Measurements from ENCODE around the gene PLA2G10. TPM values are rescaled to one million over a fixed set of nuclear protein-coding genes. Genes with fewer than 3 reads are reported as not detected.
"Not testable (repeated sequence)": the region's sequence is repeated elsewhere in the genome, so short reads cannot be mapped to it uniquely, and the experiment has no call there.

Gene PLA2G10
- total and polyA plus RNA-seq, 4 experiments from 2014 or later: not detected

- no peaks in the 10 kb centered on the region for H3K27me3 ChIP-seq (ENCODE audit: insufficient read depth, low read length)
- peaks cover 52% of the 10 kb centered on the region for H3K4me1 ChIP-seq (ENCODE audit: insufficient read depth, low read length)
- intact Hi-C loops (cut with micrococcal nuclease): loop anchor here (10.0 kb wide), 2 partner anchors 459 to 711 kb away; partner anchors contain the start of genes ERCC4 and RRN3
- CTCF ChIA-PET (ENCODE audit: partially characterized antibody): no interaction called here
- no peaks in the 10 kb centered on the region for H3K9me3 ChIP-seq (ENCODE audit: control insufficient read depth in 1 of 2, low read length in 2 of 2)
- H3K27ac ChIP-seq (ENCODE audit: low read depth, low read length): peak overlapping the region; percentile 1
- peak overlapping the region; percentile 6 to 100 (median 73) for H3K27ac Mint-ChIP-seq
- peaks cover 37 to 72% (median 51%) of the 10 kb centered on the region in 4 donors for H3K4me1 Mint-ChIP-seq
- H3K36me3 Mint-ChIP-seq: peaks cover 5 to 50% of the 10 kb centered on the region in 2 donors
- no peak overlapping the region for H3K4me3 ChIP-seq (ENCODE audit: low read length in 2 of 2)
- peaks cover 2% of the 10 kb centered on the region for H3K36me3 ChIP-seq (ENCODE audit: insufficient read depth, low read length)
- H3K27me3 Mint-ChIP-seq: no peaks in the 10 kb centered on the region
- DNase-seq: no peak
- H3K9me3 Mint-ChIP-seq: no peaks in the 10 kb centered on the region
- H3K4me3 Mint-ChIP-seq: peak overlapping the region in 3 of 8 donors; percentile 22 to 100 (median 36)
- POLR2A ChIA-PET (ENCODE audit: partially characterized antibody): no interaction called here
Measured at GRCh38 chr16:14635395-14636165, 58.5 kb downstream of the PLA2G10 start.

- no peaks in the 10 kb centered on the region for H3K36me3 ChIP-seq (ENCODE audit: insufficient read depth, low read length)
- Mint-ChIP-seq H3K27me3 (no peaks in the 10 kb centered on the region), H3K4me3 (peak overlapping the region; percentile 99 to 100 (median 100)), H3K36me3 (peaks cover 0 to 42% of the 10 kb centered on the region in 2 donors), H3K4me1 (peaks cover 32 to 69% (median 51%) of the 10 kb centered on the region in 4 donors), H3K27ac (peak overlapping the region; percentile 87 to 100 (median 99)), H3K9me3 (peaks cover 0 to 3% (median 0%) of the 10 kb centered on the region in 8 donors)
- H3K9me3 ChIP-seq (ENCODE audit: control insufficient read depth in 1 of 2, low read length in 2 of 2): no peaks in the 10 kb centered on the region
- DNase-seq: no peak
- H3K4me3 ChIP-seq (ENCODE audit: low read length in 2 of 2): peak overlapping the region; percentile 85 to 93
- H3K27ac ChIP-seq (ENCODE audit: low read depth, low read length): peak overlapping the region; percentile 83
- POLR2A ChIA-PET (ENCODE audit: partially characterized antibody): no interaction called here
- intact Hi-C loops (cut with micrococcal nuclease): loop anchor here (10.0 kb wide), 2 partner anchors 460 to 710 kb away; partner anchors contain the start of genes ERCC4 and RRN3
- CTCF ChIA-PET (ENCODE audit: partially characterized antibody): no interaction called here
- H3K27me3 ChIP-seq (ENCODE audit: insufficient read depth, low read length): no peaks in the 10 kb centered on the region
- H3K4me1 ChIP-seq (ENCODE audit: insufficient read depth, low read length): peaks cover 51% of the 10 kb centered on the region
Measured at GRCh38 chr16:14634389-14634725, 59.8 kb downstream of the PLA2G10 start.

GRCh38 chr16:14632693-14633569 is 61.2 kb downstream of the PLA2G10 start, which contains the start of gene BFAR:
Gene BFAR (plus strand): TSS chr16:14632951. CDS start chr16:14644347, 11,396 bp downstream.
- CTCF ChIA-PET (ENCODE audit: partially characterized antibody): no interaction called here
- Mint-ChIP-seq H3K9me3 (peaks cover 0 to 3% (median 0%) of the 10 kb centered on the region in 8 donors), H3K4me3 (peak within 1 kb of the TSS; percentile 99 to 100 (median 100)), H3K36me3 (peaks cover 0 to 40% of the 10 kb centered on the region in 2 donors), H3K27me3 (no peaks in the 10 kb centered on the region), H3K27ac (peak within 1 kb of the TSS; percentile 87 to 100 (median 99)), H3K4me1 (peaks cover 37 to 79% (median 62%) of the 10 kb centered on the region in 4 donors)
- peak; percentile 99 for DNase-seq
- no peaks in the 10 kb centered on the region for H3K9me3 ChIP-seq (ENCODE audit: control insufficient read depth in 1 of 2, low read length in 2 of 2)
- peak within 1 kb of the TSS; percentile 85 to 93 for H3K4me3 ChIP-seq (ENCODE audit: low read length in 2 of 2)
- H3K27ac ChIP-seq (ENCODE audit: low read depth, low read length): peak within 1 kb of the TSS; percentile 83
- H3K27me3 ChIP-seq (ENCODE audit: insufficient read depth, low read length): no peaks in the 10 kb centered on the region
- peaks cover 63% of the 10 kb centered on the region for H3K4me1 ChIP-seq (ENCODE audit: insufficient read depth, low read length)
- POLR2A ChIA-PET (ENCODE audit: partially characterized antibody): interaction anchor here (0.6 to 1.6 kb wide), 6 partner anchors 11 to 713 kb away, joined by 3 to 4 read pairs (median 4); partner anchors contain the start of gene ERCC4
- H3K36me3 ChIP-seq (ENCODE audit: insufficient read depth, low read length): no peaks in the 10 kb centered on the region
- intact Hi-C loops (cut with micrococcal nuclease): loop anchor here (10.0 kb wide), 2 partner anchors 462 to 708 kb away; partner anchors contain the start of genes ERCC4 and RRN3

GRCh38 chr16:14630620-14631330 is 63.3 kb downstream of the PLA2G10 start:
- H3K9me3 Mint-ChIP-seq: not testable (repeated sequence)

GRCh38 chr16:14629919-14630619 is 64.0 kb downstream of the PLA2G10 start, which contains the start of gene PARN:
Gene PARN (minus strand): TSS chr16:14630260. CDS start chr16:14630125, 135 bp downstream.
- peak within 1 kb of the TSS; percentile 71 to 81 for H3K4me3 ChIP-seq (ENCODE audit: low read length in 2 of 2)
- peaks cover 0 to 3% (median 0%) of the 10 kb centered on the region in 8 donors for H3K9me3 Mint-ChIP-seq
- H3K27ac Mint-ChIP-seq: peak within 1 kb of the TSS; percentile 87 to 100 (median 99)
- intact Hi-C loops (cut with micrococcal nuclease): loop anchor here (1.0 to 10.0 kb wide), 3 partner anchors 345 to 705 kb away; partner anchors contain the start of genes ERCC4 and RRN3
- no peaks in the 10 kb centered on the region for H3K9me3 ChIP-seq (ENCODE audit: control insufficient read depth in 1 of 2, low read length in 2 of 2)
- H3K4me1 ChIP-seq (ENCODE audit: insufficient read depth, low read length): peaks cover 53% of the 10 kb centered on the region
- peak; percentile 98 for DNase-seq
- peak within 1 kb of the TSS; percentile 89 for H3K27ac ChIP-seq (ENCODE audit: low read depth, low read length)
- H3K27me3 ChIP-seq (ENCODE audit: insufficient read depth, low read length): no peaks in the 10 kb centered on the region
- H3K4me3 Mint-ChIP-seq: peak within 1 kb of the TSS; percentile 80 to 99 (median 94)
- no peaks in the 10 kb centered on the region for H3K27me3 Mint-ChIP-seq
- peaks cover 29 to 65% (median 47%) of the 10 kb centered on the region in 4 donors for H3K4me1 Mint-ChIP-seq
- H3K36me3 ChIP-seq (ENCODE audit: insufficient read depth, low read length): no peaks in the 10 kb centered on the region
- POLR2A ChIA-PET (ENCODE audit: partially characterized antibody): interaction anchor here (0.7 to 1.6 kb wide), 7 partner anchors 12 to 710 kb away, joined by 3 to 9 read pairs (median 3); partner anchors contain the start of gene ERCC4
- H3K36me3 Mint-ChIP-seq: peaks cover 17 to 43% of the 10 kb centered on the region in 2 donors
- CTCF ChIA-PET (ENCODE audit: partially characterized antibody): interaction anchor here (0.7 to 1.5 kb wide), 2 partner anchors 12 to 710 kb away, joined by 3 read pairs; partner anchors contain the start of gene ERCC4

More at GRCh38 chr16:14630620-14631330, 63.3 kb downstream of the PLA2G10 start:
- Mint-ChIP-seq H3K4me1 (peaks cover 30 to 68% (median 51%) of the 10 kb centered on the region in 4 donors), H3K4me3 (peak overlapping the region; percentile 80 to 99 (median 92)), H3K36me3 (peaks cover 11 to 43% of the 10 kb centered on the region in 2 donors), H3K27ac (peak overlapping the region; percentile 87 to 100 (median 99))
- ChIA-PET POLR2A (ENCODE audit: partially characterized antibody) (interaction anchor here (0.7 to 1.6 kb wide), 7 partner anchors 11 to 711 kb away, joined by 3 to 9 read pairs (median 3); partner anchors contain the start of gene ERCC4), CTCF (ENCODE audit: partially characterized antibody) (interaction anchor here (0.7 kb wide), 1 partner anchor 13 kb away, joined by 3 read pairs; no protein-coding TSS in a partner anchor)
- not testable (repeated sequence) for H3K36me3 ChIP-seq (ENCODE audit: insufficient read depth, low read length); H3K9me3 ChIP-seq (ENCODE audit: control insufficient read depth in 1 of 2, low read length in 2 of 2); H3K27me3 ChIP-seq (ENCODE audit: insufficient read depth, low read length); H3K27me3 Mint-ChIP-seq; DNase-seq
- Histone ChIP-seq H3K27ac (ENCODE audit: low read depth, low read length) (peak overlapping the region; percentile 89), H3K4me1 (ENCODE audit: insufficient read depth, low read length) (peaks cover 60% of the 10 kb centered on the region), H3K4me3 (ENCODE audit: low read length in 2 of 2) (peak overlapping the region in 1 of 2 donors; percentile 71)
- intact Hi-C loops (cut with micrococcal nuclease): loop anchor here (1.0 to 10.0 kb wide), 3 partner anchors 345 to 706 kb away; partner anchors contain the start of genes ERCC4 and RRN3

Measured in CD4-positive, alpha-beta memory T cell (primary cell).